ENCODE data around the gene AP5Z1. TPM values are rescaled to one million over a fixed set of nuclear protein-coding genes. Genes with fewer than 3 reads are reported as not detected.
A peak's percentile ranks its signal among the peaks of the same experiment; 100 is the strongest.

Gene AP5Z1
- total and polyA plus RNA-seq, 2 experiments from 2014 or later: 31.2 to 44.5 TPM

- in situ Hi-C loops (cut with MboI): no loop called here
- Histone ChIP-seq H4K20me1 (ENCODE audit: insufficient read depth) (peaks cover 3% of the 10 kb centered on the region; the same call in 1 of the 2 replicates), H3K9ac (peak overlapping the region; percentile 66)
Observed at GRCh38 chr7:4738711-4739527, 36.5 kb upstream of the AP5Z1 start.

GRCh38 chr7:4739528-4739992 is 35.9 kb upstream of the AP5Z1 start:
- Histone ChIP-seq H3K27ac (peak overlapping the region; percentile 83), H3K79me2 (ENCODE audit: insufficient read depth) (peaks cover 99% of the 10 kb centered on the region), H3K4me1 (ENCODE audit: insufficient read depth) (peaks cover 26% of the 10 kb centered on the region), H2AFZ (no peak overlapping the region), H3K4me3 (no peak overlapping the region), H3F3A (ENCODE audit: insufficient read depth) (peaks cover 16% of the 10 kb centered on the region; the same call in 1 of the 2 replicates), H4K20me1 (ENCODE audit: insufficient read depth) (peaks cover 3% of the 10 kb centered on the region; the same call in 1 of the 2 replicates), H3K9ac (peak overlapping the region; percentile 66; the same call in 1 of the 2 replicates), H3K27me3 (replicated peaks; ENCODE audit: insufficient read depth) (no peaks in the 10 kb centered on the region), H3K36me3 (ENCODE audit: low read depth) (no peaks in the 10 kb centered on the region), H3K4me2 (ENCODE audit: unreplicated experiment) (peak overlapping the region; percentile 72), H3K9me3 (ENCODE audit: low read depth) (no peaks in the 10 kb centered on the region), H3K9me2 (ENCODE audit: insufficient read depth) (no peaks in the 10 kb centered on the region)
- no peak for TF ChIP-seq EZH2 (IDR thresholded peaks at IDR 0.05; ENCODE audit: insufficient read depth, poor library complexity, severe bottlenecking)
- in situ Hi-C loops (cut with MboI): no loop called here
- DNase-seq: no peak
- 90 to 91% methylated on average over 16 of the region's 16 CpGs for WGBS, 2 experiments (ENCODE audit: low coverage in 1 of 2, low lambda C conversion rate in 2 of 2, missing lambda C conversion rate in 2 of 2)

More at GRCh38 chr7:4738711-4739527, 36.5 kb upstream of the AP5Z1 start:
- H3K9me2 ChIP-seq (ENCODE audit: insufficient read depth): no peaks in the 10 kb centered on the region
- 36 to 40% methylated on average over 23 of the region's 23 CpGs for WGBS, 2 experiments (ENCODE audit: low coverage in 1 of 2, low lambda C conversion rate in 2 of 2, missing lambda C conversion rate in 2 of 2)
- peaks cover 19% of the 10 kb centered on the region for H3K4me1 ChIP-seq (ENCODE audit: insufficient read depth)
- peaks cover 99% of the 10 kb centered on the region for H3K79me2 ChIP-seq (ENCODE audit: insufficient read depth)
- H3K4me2 ChIP-seq (ENCODE audit: unreplicated experiment): peak overlapping the region; percentile 72
- H3K27ac ChIP-seq: peak overlapping the region; percentile 83
- H3K4me3 ChIP-seq: 0 out of 2 replicates have a peak overlapping the region, but pooled peaks have one; percentile 21
- peak; percentile 91 for DNase-seq
- H3K9me3 ChIP-seq (ENCODE audit: low read depth): no peaks in the 10 kb centered on the region
- no peak for TF ChIP-seq EZH2 (IDR thresholded peaks at IDR 0.05; ENCODE audit: insufficient read depth, poor library complexity, severe bottlenecking)
- no peak for TF ChIP-seq EZH2phosphoT487 (IDR thresholded peaks at IDR 0.05; ENCODE audit: insufficient read depth, low read depth)
- H3K27me3 ChIP-seq (replicated peaks; ENCODE audit: insufficient read depth): no peaks in the 10 kb centered on the region
- H2AFZ ChIP-seq: no peak overlapping the region
- H3F3A ChIP-seq (ENCODE audit: insufficient read depth): peaks cover 10% of the 10 kb centered on the region; the same call in 1 of the 2 replicates
- H3K36me3 ChIP-seq (ENCODE audit: low read depth): no peaks in the 10 kb centered on the region

- 95 to 96% methylated on average over 14 to 22 of the region's 22 CpGs for WGBS, 2 experiments (ENCODE audit: low coverage in 1 of 2, low lambda C conversion rate in 2 of 2, missing lambda C conversion rate in 2 of 2)
- Histone ChIP-seq H3K79me2 (ENCODE audit: insufficient read depth) (peaks cover 87% of the 10 kb centered on the region), H3F3A (ENCODE audit: insufficient read depth) (peaks cover 22% of the 10 kb centered on the region), H3K9me2 (ENCODE audit: insufficient read depth) (no peaks in the 10 kb centered on the region), H3K4me2 (ENCODE audit: unreplicated experiment) (no peak overlapping the region), H3K27me3 (replicated peaks; ENCODE audit: insufficient read depth) (no peaks in the 10 kb centered on the region), H3K4me3 (no peak overlapping the region), H3K4me1 (ENCODE audit: insufficient read depth) (peaks cover 32% of the 10 kb centered on the region), H3K27ac (no peak overlapping the region), H3K9ac (no peak overlapping the region), H3K9me3 (ENCODE audit: low read depth) (no peaks in the 10 kb centered on the region), H2AFZ (no peak overlapping the region), H3K36me3 (ENCODE audit: low read depth) (no peaks in the 10 kb centered on the region), H4K20me1 (ENCODE audit: insufficient read depth) (peaks cover 3% of the 10 kb centered on the region; the same call in 1 of the 2 replicates)
- in situ Hi-C loops (cut with MboI): no loop called here
- TF ChIP-seq EZH2phosphoT487 (IDR thresholded peaks at IDR 0.05; ENCODE audit: insufficient read depth, low read depth) (no peak), EZH2 (IDR thresholded peaks at IDR 0.05; ENCODE audit: insufficient read depth, poor library complexity, severe bottlenecking) (no peak)
- DNase-seq: no peak
Observed at GRCh38 chr7:4740796-4741195, 34.6 kb upstream of the AP5Z1 start.

GRCh38 chr7:4742051-4742573 is 33.3 kb upstream of the AP5Z1 start:
- Histone ChIP-seq H4K20me1 (ENCODE audit: insufficient read depth) (peaks cover 1% of the 10 kb centered on the region; the same call in 1 of the 2 replicates), H3K27ac (no peak overlapping the region), H3K4me3 (no peak overlapping the region), H3F3A (ENCODE audit: insufficient read depth) (peaks cover 35% of the 10 kb centered on the region), H3K4me2 (ENCODE audit: unreplicated experiment) (no peak overlapping the region), H3K4me1 (ENCODE audit: insufficient read depth) (peaks cover 37% of the 10 kb centered on the region), H3K9me3 (ENCODE audit: low read depth) (no peaks in the 10 kb centered on the region), H3K36me3 (ENCODE audit: low read depth) (no peaks in the 10 kb centered on the region), H3K79me2 (ENCODE audit: insufficient read depth) (peaks cover 81% of the 10 kb centered on the region), H3K9ac (no peak overlapping the region), H2AFZ (no peak overlapping the region), H3K9me2 (ENCODE audit: insufficient read depth) (no peaks in the 10 kb centered on the region), H3K27me3 (replicated peaks; ENCODE audit: insufficient read depth) (no peaks in the 10 kb centered on the region)
- in situ Hi-C loops (cut with MboI): no loop called here
- TF ChIP-seq EZH2 (IDR thresholded peaks at IDR 0.05; ENCODE audit: insufficient read depth, poor library complexity, severe bottlenecking): no peak
- no peak for TF ChIP-seq EZH2phosphoT487 (IDR thresholded peaks at IDR 0.05; ENCODE audit: insufficient read depth, low read depth)
- WGBS, 2 experiments (ENCODE audit: low coverage in 1 of 2, low lambda C conversion rate in 2 of 2, missing lambda C conversion rate in 2 of 2): 96 to 97% methylated on average over 23 of the region's 23 CpGs
- no peak for DNase-seq

All from GM23248 (cell line).